SJCRH30 (cell line): Measurements from ENCODE around the gene SPSB1. TPM values are rescaled to one million over a fixed set of nuclear protein-coding genes. Genes with fewer than 3 reads are reported as not detected.
A peak's percentile ranks its signal among the peaks of the same experiment; 100 is the strongest.

Experiments
- DNase-seq, 2 experiments: peaks; one replicate each; pipeline ENCODE4 v3.0.0-alpha.2; 2015 to 2020
- H3K27ac ChIP-seq: fragments of 250-450 bp; sonication (Bioruptor Pico); 2 replicates; pipeline ENCODE4 v1.5.1; 2020; ENCODE audit warnings: mild to moderate bottlenecking, moderate library complexity
- H3K27me3 ChIP-seq: fragments of 250-450 bp; sonication (Bioruptor Pico); 2 replicates; pipeline ENCODE4 v1.5.1; 2020; ENCODE audit warnings: mild to moderate bottlenecking, moderate library complexity
- H3K36me3 ChIP-seq: fragments of 250-450 bp; sonication (Bioruptor Pico); 2 replicates; pipeline ENCODE4 v1.5.1; 2020; ENCODE audit warnings: mild to moderate bottlenecking, moderate library complexity
- H3K4me1 ChIP-seq: fragments of 250-450 bp; sonication (Bioruptor Pico); 2 replicates; pipeline ENCODE4 v1.5.1; 2020; ENCODE audit warnings: mild to moderate bottlenecking, moderate library complexity
- H3K4me3 ChIP-seq: fragments of 250-450 bp; sonication (Bioruptor Pico); 2 replicates; pipeline ENCODE4 v1.5.1; 2020; ENCODE audit warnings: mild to moderate bottlenecking, moderate library complexity
- H3K9me3 ChIP-seq: fragments of 250-450 bp; sonication (Bioruptor Pico); replicated peaks from 2 replicates; pipeline ENCODE4 v1.5.1; 2020; ENCODE audit warnings: mild to moderate bottlenecking, moderate library complexity
- total RNA-seq: library from RNA; depleted of rRNA; stranded (reverse); fragments of >200 nt; shearing (Covaris generic); gene quantifications from 2 replicates; pipeline ENCODE4 v1.2.3, GENCODE V29; 2014

Gene SPSB1
- total RNA-seq, 1 experiment from 2014 or later, result 0.43 TPM

DNA sequence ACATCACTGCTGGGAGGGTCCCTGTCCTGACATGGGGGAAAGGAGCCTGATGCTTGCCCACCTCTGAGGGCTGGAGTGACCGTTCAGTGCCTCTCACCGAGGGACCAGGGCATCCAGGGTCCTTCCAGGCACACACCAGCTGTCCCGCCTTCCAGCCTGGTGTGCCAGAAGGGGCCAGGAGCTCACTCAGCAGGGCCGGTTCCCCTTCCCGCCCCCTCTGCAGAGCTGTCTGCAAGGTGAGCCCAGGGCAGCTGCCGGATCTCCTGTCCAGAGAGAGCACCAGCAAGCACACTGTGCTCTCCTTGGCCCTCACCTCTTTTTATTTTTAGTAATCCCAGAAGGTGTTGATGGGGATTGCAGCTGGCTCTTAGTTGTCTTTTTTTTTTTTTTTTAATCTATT lies 41.2 kb upstream of the SPSB1 start:
- H3K27ac ChIP-seq, result no peak overlapping the region
- no peak overlapping the region for H3K4me3 ChIP-seq
- H3K27me3 ChIP-seq, result no peaks in the 10 kb centered on the region
- no peaks in the 10 kb centered on the region for H3K36me3 ChIP-seq
- no peak for DNase-seq
- peaks cover 18% of the 10 kb centered on the region for H3K4me1 ChIP-seq
- no peaks in the 10 kb centered on the region; the same call in 1 of the 2 replicates for H3K9me3 ChIP-seq

DNA sequence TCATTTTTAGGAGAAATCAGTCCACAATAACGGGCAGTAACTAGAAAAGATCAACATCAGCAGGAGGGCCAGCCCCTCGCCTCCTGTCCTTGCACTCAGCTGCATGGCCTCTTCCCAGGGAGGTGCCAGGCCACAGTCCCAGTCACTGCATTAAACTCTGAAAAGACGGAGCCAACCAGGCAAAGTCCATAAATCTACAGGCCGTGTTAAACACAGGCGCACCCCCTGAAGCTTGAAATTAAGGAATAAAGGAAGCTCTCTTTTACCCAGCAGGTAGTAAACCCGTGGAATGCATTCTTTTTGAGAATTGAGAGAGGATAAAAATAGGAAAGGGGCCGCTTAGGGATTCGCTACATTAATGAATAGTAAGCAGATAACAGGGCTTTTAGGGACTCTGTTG lies 39.7 kb upstream of the SPSB1 start:
- Histone ChIP-seq H3K27me3 (no peaks in the 10 kb centered on the region), H3K27ac (no peak overlapping the region; the same call in 1 of the 2 replicates), H3K4me3 (no peak overlapping the region), H3K4me1 (peaks cover 18% of the 10 kb centered on the region), H3K9me3 (no peaks in the 10 kb centered on the region; the same call in 1 of the 2 replicates), H3K36me3 (no peaks in the 10 kb centered on the region)
- DNase-seq, result peak in 1 of 2 experiments; percentile 44

DNA sequence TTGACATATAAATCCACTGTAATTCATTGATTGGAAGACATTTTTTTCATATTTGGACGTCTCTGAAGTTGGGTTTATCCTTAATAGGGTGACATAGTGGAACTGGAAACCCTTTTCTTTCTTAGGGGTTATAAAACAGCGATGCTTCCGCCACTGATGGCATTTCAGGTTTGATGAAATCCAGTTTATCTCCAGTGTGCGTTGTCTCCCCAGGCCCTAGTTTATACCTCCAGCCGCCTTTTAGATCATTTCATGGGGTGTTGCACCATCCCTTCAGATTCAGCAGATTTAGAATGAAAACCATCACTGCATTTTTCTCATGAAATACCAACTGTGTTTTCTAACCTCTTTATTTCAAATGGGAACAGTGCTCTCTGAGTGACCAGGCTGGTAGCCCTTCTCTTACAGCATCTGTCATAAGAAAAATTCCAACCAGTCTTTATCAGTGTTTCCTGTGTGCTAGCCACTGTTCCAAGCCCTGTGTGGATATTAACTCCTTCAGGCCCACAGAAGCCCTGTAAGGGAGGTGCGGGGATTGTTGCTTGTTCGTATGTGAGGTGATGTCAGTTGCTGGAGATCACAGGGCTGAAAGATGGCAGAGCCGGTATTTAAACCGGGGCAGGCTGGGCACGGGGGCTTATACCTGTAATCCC lies 39.1 kb upstream of the SPSB1 start:
- no peak for DNase-seq
- no peak overlapping the region; the same call in 1 of the 2 replicates for H3K27ac ChIP-seq
- H3K4me1 ChIP-seq, result peaks cover 18% of the 10 kb centered on the region
- no peaks in the 10 kb centered on the region for H3K36me3 ChIP-seq
- no peak overlapping the region for H3K4me3 ChIP-seq
- no peaks in the 10 kb centered on the region; the same call in 1 of the 2 replicates for H3K9me3 ChIP-seq
- no peaks in the 10 kb centered on the region for H3K27me3 ChIP-seq

DNA sequence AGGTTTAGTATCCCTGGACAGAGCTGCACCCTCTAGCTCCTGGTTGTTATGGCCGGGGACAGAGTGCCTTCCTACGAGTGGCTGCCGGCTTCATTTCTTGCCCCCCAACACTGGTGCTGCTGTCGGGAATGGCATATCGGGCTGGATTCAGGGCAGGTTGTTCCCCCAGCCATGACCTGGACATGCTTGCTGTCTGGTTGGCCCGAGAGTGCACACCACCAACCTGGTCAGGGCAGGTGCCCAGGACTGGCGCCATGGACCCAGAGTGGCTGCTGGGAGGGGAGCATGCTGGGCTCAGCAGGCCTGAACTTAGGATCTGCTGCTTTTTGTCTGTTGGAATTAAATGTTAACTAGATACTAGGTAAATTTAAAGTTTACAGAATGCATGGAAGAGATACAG lies 36.4 kb upstream of the SPSB1 start:
- DNase-seq, result no peak
- Histone ChIP-seq H3K4me3 (no peak overlapping the region), H3K27me3 (no peaks in the 10 kb centered on the region), H3K4me1 (peaks cover 18% of the 10 kb centered on the region), H3K27ac (no peak overlapping the region), H3K36me3 (no peaks in the 10 kb centered on the region), H3K9me3 (no peaks in the 10 kb centered on the region; the same call in 1 of the 2 replicates)

DNA sequence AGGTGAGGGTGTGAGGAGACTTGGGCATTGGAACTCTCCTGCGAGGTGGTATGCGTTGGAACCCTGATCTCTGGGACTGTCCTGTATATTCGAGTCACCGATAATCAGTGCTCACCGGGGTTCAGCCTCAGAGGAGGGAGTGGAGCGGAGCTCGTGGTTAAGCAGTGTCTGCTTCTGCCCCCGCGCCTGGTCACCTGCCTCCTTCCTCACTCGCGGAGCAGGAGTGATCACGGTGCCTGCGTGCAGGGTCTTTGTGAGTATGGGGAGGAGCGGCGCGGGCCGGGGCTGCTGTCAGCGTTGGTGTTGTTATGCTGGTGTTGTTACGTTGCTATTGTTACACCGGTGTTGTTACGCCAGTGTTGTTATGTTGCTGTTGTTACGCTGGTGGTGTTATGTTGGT lies 34.8 kb upstream of the SPSB1 start:
- no peak overlapping the region for H3K4me3 ChIP-seq
- no peak overlapping the region for H3K27ac ChIP-seq
- DNase-seq, result no peak

DNA sequence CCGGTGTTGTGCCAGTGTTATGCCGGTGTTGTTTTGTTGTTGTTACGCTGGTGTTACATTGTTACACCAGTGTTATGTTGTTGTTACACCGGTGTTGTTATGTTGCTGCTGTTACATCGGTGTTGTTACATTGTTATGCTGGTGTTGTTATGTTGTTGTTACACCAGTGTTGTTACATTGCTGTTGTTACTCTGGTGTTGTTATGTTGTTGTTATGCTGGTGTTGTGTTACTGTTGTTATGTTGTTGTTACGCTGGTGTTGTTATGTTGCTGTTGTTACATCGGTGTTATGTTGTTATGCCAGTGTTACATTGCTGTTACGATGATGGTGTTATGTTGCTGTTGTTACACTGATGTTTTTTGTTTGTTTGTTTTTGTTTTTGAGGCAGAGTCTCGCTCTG lies 34.1 kb upstream of the SPSB1 start:
- Histone ChIP-seq H3K27ac (no peak overlapping the region), H3K4me3 (no peak overlapping the region), H3K4me1 (peaks cover 2% of the 10 kb centered on the region; the same call in 1 of the 2 replicates), H3K9me3 (no peaks in the 10 kb centered on the region; the same call in 1 of the 2 replicates), H3K36me3 (no peaks in the 10 kb centered on the region), H3K27me3 (no peaks in the 10 kb centered on the region)
- DNase-seq, result no peak

More for the DNA sequence above, 34.8 kb upstream of the SPSB1 start:
- no peaks in the 10 kb centered on the region; the same call in 1 of the 2 replicates for H3K9me3 ChIP-seq
- H3K27me3 ChIP-seq, result no peaks in the 10 kb centered on the region
- no peaks in the 10 kb centered on the region for H3K36me3 ChIP-seq
- peaks cover 9% of the 10 kb centered on the region for H3K4me1 ChIP-seq

DNA sequence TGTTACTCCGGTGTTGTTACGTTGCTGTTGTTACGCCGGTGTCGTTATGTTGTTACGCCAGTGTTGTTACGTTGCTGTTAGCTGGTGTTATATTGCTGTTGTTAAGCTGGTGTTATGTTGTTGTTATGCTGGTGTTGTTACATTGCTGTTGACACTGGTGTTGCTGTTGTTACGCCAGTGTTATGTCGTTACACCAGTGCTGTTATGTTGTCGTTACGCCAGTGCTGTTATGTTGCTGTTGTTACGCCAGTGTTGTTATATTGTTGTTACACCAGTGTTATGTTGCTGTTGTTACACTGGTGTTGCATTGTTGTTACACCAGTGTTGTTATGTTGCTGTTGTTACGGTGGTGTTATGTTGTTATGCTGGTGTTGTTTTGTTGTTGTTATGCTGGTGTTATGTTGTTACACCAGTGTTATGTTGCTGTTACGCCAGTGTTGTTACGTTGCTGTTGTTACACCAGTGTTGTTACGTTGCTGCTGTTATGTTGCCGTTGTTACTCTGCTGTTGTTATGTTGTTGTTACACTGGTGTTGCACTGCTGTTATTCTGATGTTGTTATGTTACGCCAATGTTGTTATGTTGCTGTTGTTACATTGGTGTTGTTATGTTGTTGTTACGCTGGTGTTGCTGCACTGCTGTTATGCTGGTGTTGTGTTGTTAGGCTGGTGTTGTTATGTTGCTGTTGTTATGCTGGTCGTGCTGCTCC lies 32.5 kb upstream of the SPSB1 start:
- no peaks in the 10 kb centered on the region; the same call in 1 of the 2 replicates for H3K9me3 ChIP-seq
- H3K27ac ChIP-seq, result no peak overlapping the region
- H3K4me1 ChIP-seq, result no peaks in the 10 kb centered on the region
- H3K36me3 ChIP-seq, result no peaks in the 10 kb centered on the region
- no peaks in the 10 kb centered on the region for H3K27me3 ChIP-seq
- no peak for DNase-seq
- no peak overlapping the region for H3K4me3 ChIP-seq

DNA sequence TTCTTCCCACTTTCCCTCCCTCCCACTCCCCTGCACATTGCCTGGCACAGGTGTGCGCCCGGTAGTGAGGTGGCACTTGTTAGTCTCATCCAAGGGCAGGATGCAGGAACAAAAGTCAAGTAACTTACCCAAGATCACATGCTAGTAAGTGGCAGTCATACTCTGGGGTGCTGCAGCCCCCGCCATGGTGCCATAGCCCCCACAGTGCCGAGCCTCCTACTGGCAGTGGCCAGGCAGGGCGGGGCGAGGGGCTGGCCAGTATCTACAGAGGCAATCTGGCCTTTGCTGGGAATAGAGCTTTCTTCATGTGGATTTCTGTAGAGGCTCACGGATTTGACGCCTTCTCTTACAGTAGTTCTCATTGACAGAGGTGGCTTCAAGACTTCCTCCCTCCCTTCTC lies 31.2 kb upstream of the SPSB1 start:
- H3K36me3 ChIP-seq, result no peaks in the 10 kb centered on the region
- no peak for DNase-seq
- H3K4me1 ChIP-seq, result no peaks in the 10 kb centered on the region
- no peak overlapping the region for H3K4me3 ChIP-seq
- no peak overlapping the region for H3K27ac ChIP-seq
- no peaks in the 10 kb centered on the region; the same call in 1 of the 2 replicates for H3K9me3 ChIP-seq
- no peaks in the 10 kb centered on the region for H3K27me3 ChIP-seq

DNA sequence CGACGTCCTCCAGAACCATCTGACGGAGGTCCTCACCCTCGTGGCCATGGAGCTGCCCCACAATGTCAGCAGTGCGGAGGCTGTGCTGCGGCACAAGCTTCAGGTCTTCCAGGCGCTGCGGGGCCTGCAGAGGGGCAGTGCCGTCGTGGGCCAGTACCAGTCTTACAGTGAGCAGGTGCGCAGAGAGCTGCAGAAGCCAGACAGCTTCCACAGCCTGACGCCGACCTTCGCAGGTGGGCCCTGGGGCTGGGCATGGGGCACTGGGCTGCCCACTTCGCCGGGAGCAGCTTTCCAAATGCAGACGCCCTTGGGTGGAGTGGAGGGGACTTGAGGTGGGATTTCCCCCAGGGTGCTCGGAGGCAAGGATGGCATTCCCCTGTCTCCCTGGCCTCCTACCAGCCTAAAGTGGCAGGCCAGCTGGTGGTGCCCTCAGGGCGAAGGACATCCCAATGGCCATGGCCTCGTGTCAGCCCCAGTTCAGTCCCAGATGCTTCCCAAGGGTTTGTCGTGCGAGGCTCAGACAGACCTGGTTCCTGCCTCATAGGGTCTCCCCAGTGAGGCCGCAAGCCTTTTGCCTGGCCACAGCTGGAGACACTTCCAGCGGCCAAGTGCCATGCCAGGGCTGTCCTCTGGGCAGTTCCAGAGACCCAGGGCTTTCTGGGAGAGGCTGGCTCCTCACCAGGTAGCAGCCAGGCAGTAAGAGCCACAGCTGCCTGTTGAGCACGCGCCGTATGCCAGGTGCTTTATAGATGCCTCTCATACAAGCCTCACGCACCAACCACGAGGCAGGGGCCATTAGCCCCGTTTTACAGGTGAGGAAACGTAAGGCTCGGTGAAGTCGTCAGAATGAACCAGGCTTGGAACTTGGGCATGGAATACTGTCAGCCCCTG lies 30.4 kb upstream of the SPSB1 start:
- Histone ChIP-seq H3K9me3 (no peaks in the 10 kb centered on the region; the same call in 1 of the 2 replicates), H3K27me3 (no peaks in the 10 kb centered on the region), H3K27ac (no peak overlapping the region), H3K4me1 (no peaks in the 10 kb centered on the region), H3K36me3 (no peaks in the 10 kb centered on the region), H3K4me3 (no peak overlapping the region)
- no peak for DNase-seq

DNA sequence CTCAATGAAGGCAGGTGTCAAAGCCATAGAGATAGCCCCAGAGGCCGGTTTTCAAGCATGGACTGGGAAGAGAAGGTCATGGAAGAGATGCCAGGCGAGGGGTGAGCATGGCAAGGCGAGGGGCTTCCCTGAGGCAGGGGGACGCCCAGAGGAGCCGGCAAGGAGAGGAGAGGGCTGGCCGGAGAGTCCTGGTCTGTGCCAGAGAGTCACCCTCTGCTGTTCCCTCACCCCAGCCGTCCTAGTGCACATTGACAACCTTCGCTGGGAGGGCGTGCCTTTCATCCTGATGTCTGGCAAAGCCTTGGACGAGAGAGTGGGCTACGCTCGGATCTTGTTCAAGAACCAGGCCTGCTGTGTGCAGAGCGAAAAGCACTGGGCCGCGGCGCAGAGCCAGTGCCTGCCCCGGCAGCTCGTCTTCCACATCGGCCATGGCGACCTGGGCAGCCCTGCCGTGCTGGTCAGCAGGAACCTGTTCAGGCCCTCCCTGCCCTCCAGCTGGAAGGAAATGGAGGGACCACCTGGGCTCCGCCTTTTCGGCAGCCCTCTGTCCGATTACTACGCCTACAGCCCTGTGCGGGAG lies 29.3 kb upstream of the SPSB1 start:
- H3K9me3 ChIP-seq, result no peaks in the 10 kb centered on the region; the same call in 1 of the 2 replicates
- H3K4me1 ChIP-seq, result no peaks in the 10 kb centered on the region
- no peaks in the 10 kb centered on the region for H3K27me3 ChIP-seq
- H3K4me3 ChIP-seq, result no peak overlapping the region
- no peak overlapping the region for H3K27ac ChIP-seq
- no peaks in the 10 kb centered on the region for H3K36me3 ChIP-seq
- DNase-seq, result no peak

DNA sequence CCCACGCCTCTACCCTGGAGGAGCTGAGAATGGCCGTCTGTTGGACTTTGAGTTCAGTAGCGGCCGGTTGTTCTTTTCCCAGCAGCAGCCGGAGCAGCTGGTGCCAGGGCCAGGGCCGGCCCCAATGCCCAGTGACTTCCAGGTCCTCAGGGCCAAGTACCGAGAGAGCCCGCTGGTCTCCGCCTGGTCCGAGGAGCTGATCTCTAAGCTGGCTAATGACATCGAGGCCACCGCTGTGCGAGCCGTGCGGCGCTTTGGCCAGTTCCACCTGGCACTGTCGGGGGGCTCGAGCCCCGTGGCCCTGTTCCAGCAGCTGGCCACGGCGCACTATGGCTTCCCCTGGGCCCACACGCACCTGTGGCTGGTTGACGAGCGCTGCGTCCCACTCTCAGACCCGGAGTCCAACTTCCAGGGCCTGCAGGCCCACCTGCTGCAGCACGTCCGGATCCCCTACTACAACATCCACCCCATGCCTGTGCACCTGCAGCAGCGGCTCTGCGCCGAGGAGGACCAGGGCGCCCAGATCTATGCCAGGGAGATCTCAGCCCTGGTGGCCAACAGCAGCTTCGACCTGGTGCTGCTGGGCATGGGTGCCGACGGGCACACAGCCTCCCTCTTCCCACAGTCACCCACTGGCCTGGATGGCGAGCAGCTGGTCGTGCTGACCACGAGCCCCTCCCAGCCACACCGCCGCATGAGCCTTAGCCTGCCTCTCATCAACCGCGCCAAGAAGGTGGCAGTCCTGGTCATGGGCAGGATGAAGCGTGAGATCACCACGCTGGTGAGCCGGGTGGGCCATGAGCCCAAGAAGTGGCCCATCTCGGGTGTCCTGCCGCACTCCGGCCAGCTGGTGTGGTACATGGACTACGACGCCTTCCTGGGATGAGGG lies 28.5 kb upstream of the SPSB1 start:
- no peaks in the 10 kb centered on the region for H3K27me3 ChIP-seq
- H3K4me1 ChIP-seq, result no peaks in the 10 kb centered on the region
- H3K4me3 ChIP-seq, result no peak overlapping the region
- no peak overlapping the region for H3K27ac ChIP-seq
- H3K9me3 ChIP-seq, result no peaks in the 10 kb centered on the region; the same call in 1 of the 2 replicates
- no peak for DNase-seq
- H3K36me3 ChIP-seq, result no peaks in the 10 kb centered on the region

DNA sequence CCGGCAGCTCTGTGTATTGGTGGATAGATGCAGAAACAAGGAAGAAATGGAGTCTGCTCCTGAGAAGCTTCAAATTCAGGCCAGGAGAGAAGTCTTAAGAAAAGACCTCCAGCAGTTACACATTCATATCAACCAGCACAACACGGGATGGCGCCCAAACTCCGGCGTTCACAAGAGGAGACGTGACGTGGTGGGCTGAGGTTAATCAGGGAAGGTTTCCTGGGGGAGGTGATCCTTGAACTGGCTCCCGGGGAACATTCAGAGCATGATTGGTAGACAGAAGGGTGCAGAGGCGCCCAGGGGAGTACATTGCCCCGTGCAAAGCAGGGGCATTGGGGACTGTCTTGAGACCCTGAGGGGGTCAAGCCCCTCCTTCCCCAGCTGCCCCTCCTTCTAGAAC lies 27.7 kb upstream of the SPSB1 start:
- no peak for DNase-seq
- H3K36me3 ChIP-seq, result no peaks in the 10 kb centered on the region

DNA sequence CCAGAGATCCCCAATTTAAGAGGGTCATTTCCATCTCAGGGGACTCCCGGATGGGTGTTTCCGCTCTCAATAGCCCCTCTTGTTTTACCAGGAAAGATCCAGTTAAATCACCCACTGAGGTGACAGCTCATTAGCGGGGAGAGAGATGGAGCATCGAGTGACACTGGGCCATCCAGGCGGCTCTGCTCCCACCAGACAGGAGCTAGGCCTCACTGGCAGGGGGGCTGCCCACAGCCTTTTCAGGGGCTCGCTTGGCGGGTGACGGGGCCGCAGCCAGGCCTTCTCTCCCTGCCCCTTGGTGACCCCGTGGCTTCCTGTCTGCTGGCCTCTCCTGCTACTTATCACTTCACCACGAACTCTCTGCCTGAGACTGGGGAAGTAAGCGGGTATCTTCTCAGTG lies 26.7 kb upstream of the SPSB1 start:
- Histone ChIP-seq H3K36me3 (no peaks in the 10 kb centered on the region), H3K9me3 (no peaks in the 10 kb centered on the region)
- DNase-seq, result no peak

More for the DNA sequence above, 27.7 kb upstream of the SPSB1 start:
- H3K4me3 ChIP-seq, result no peak overlapping the region
- no peaks in the 10 kb centered on the region for H3K27me3 ChIP-seq
- H3K4me1 ChIP-seq, result no peaks in the 10 kb centered on the region
- no peak overlapping the region for H3K27ac ChIP-seq
- no peaks in the 10 kb centered on the region; the same call in 1 of the 2 replicates for H3K9me3 ChIP-seq

DNA sequence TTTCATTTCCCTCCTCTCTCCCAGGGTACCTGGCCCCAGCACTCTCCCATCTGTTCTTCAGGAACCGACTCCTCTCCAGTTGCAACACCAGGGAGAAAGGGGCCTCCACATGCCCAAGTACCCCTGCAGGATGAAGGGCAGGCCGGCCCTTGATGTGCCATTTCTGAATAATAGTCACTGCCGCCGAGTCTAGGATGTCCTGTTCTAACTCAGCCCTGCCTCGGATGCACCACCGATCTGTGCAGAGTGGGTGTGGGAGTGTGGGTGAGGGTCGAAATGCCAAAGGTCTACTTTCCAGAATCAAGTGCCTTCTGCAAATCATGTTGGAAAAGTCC lies 25.4 kb upstream of the SPSB1 start:
- Histone ChIP-seq H3K9me3 (no peaks in the 10 kb centered on the region), H3K27me3 (0 out of 2 replicates have a peak, but pooled peaks cover 5% of the 10 kb centered on the region), H3K36me3 (no peaks in the 10 kb centered on the region), H3K4me3 (no peak overlapping the region), H3K4me1 (no peaks in the 10 kb centered on the region), H3K27ac (no peak overlapping the region)
- no peak for DNase-seq

More for the DNA sequence above, 26.7 kb upstream of the SPSB1 start:
- Histone ChIP-seq H3K27me3 (0 out of 2 replicates have a peak, but pooled peaks cover 5% of the 10 kb centered on the region), H3K27ac (no peak overlapping the region), H3K4me1 (no peaks in the 10 kb centered on the region), H3K4me3 (no peak overlapping the region)
